K562 (cell line): ENCODE measurements around the gene RAB17. TPM values are rescaled to one million over a fixed set of nuclear protein-coding genes. Genes with fewer than 3 reads are reported as not detected.

Experiments used
- ATAC-seq: fragments of 200-7000 bp; cut with Tn5 transposase; 3 replicates; pipeline ENCODE4 v1.9.1; 2020; ENCODE audit warnings: moderate library complexity
- BruUV-seq: library from RNA; stranded (reverse); fragments of 400-500 nt; replicated peaks from 2 replicates; lab custom pipeline; 2021; lab: Mats Ljungman, UMichigan
- CTCF ChIA-PET: fragments of 300-600 bp; formaldehyde crosslinking; extraction: SDS; loops from one replicate; lab custom pipeline; 2021; ENCODE audit warnings: low intra/inter-chr PET ratio; lab: Yijun Ruan, JAX
- POLR2A ChIA-PET: fragments of 300-600, 350-650 bp; sonication (Branson Sonifier 250); formaldehyde crosslinking; extraction: SDS; loops from one replicate; lab custom pipeline; 2021; ENCODE audit warnings: antibody characterized with exemption, inconsistent platforms; lab: Yijun Ruan, JAX
- DNase-seq, 4 experiments: peaks; one replicate each; pipeline versions ENCODE4 v3.0.0 to v3.0.0-alpha.2; 2011 to 2018; ENCODE audit warnings: low spot score in 3 of 4, mixed read lengths in 3 of 4; ENCODE audit errors: extremely low read depth in 1 of 4
- FAIRE-seq: peaks from 2 replicates; lab custom pipeline; 2011; peaks lifted over from hg19 to GRCh38; lab: Jason Lieb, UNC
- H2AFZ ChIP-seq: 2 replicates; pipeline ENCODE4 v1.6.0; 2011; ENCODE audit warnings: low read depth, low read length, control low read depth, inconsistent platforms
- H3K27ac ChIP-seq: fragments of 200-600 bp; 3 replicates; pipeline ENCODE4 v1.8.0; 2011; ENCODE audit warnings: low read depth, mild to moderate bottlenecking, control low read depth, inconsistent platforms, low read length, moderate library complexity, mixed read lengths; ENCODE audit errors: extremely low read depth
- H3K27me3 ChIP-seq, 2 experiments: fragments of 300-600 bp in 1 of 2; 2 replicates in 1 of 2; 3 replicates in 1 of 2; pipeline versions ENCODE4 v1.6.0 to v1.8.0; 2011; ENCODE audit warnings: inconsistent platforms in 2 of 2, low read length in 2 of 2, mild to moderate bottlenecking in 1 of 2, mixed read lengths in 1 of 2, moderate library complexity in 1 of 2; ENCODE audit not compliant: control insufficient read depth in 2 of 2, insufficient read depth in 2 of 2
- H3K36me3 ChIP-seq: fragments of 300-600 bp; 3 replicates; pipeline ENCODE4 v1.8.0; 2011; ENCODE audit warnings: mild to moderate bottlenecking, low read length, inconsistent platforms; ENCODE audit not compliant: control insufficient read depth, insufficient read depth
- H3K4me1 ChIP-seq, 2 experiments: fragments of 200-600 bp in 1 of 2; replicated peaks in 1 of 2; 2 replicates in 1 of 2; 3 replicates in 1 of 2; pipeline versions ENCODE4 v1.5.1 to v1.8.0; 2011; ENCODE audit warnings: inconsistent platforms in 2 of 2, low read length in 2 of 2, mild to moderate bottlenecking in 1 of 2, mixed read lengths in 1 of 2, moderate library complexity in 1 of 2; ENCODE audit not compliant: control insufficient read depth in 2 of 2, insufficient read depth in 2 of 2
- H3K4me2 ChIP-seq: 2 replicates; pipeline ENCODE4 v1.6.1; 2011; ENCODE audit warnings: low read length, control low read depth, inconsistent platforms, mixed read lengths; ENCODE audit not compliant: insufficient read depth
- H3K4me3 ChIP-seq: fragments of 200-600 bp; sonication (generic), shearing (Covaris generic); 2 replicates; pipeline ENCODE4 v1.5.1; 2016; ENCODE audit warnings: control low read depth, inconsistent platforms
- H3K79me2 ChIP-seq: fragments of 200-600 bp; 3 replicates; pipeline ENCODE4 v1.8.0; 2011; ENCODE audit warnings: low read length, inconsistent platforms; ENCODE audit not compliant: control insufficient read depth, insufficient read depth
- H3K9ac ChIP-seq, 2 experiments: 2 replicates each; pipeline versions ENCODE4 v1.6.0 to v1.6.1; 2011; ENCODE audit warnings: low read depth in 2 of 2, low read length in 2 of 2, control low read depth in 1 of 2, inconsistent platforms in 1 of 2, mild to moderate bottlenecking in 1 of 2, mixed read lengths in 1 of 2; ENCODE audit not compliant: insufficient read depth in 1 of 2
- H3K9me1 ChIP-seq: one replicate; pipeline ENCODE4 v1.6.0; 2011; ENCODE audit warnings: inconsistent platforms, mild to moderate bottlenecking, low read length, moderate library complexity; ENCODE audit not compliant: control insufficient read depth, insufficient read depth
- H3K9me3 ChIP-seq: replicated peaks from 2 replicates; pipeline ENCODE4 v1.5.1; 2011; ENCODE audit warnings: low read depth, low read length, inconsistent platforms; ENCODE audit not compliant: control insufficient read depth, insufficient read depth
- H4K20me1 ChIP-seq: replicated peaks from 2 replicates; pipeline ENCODE4 v1.6.1; 2011; ENCODE audit warnings: low read length, inconsistent platforms, mixed read lengths; ENCODE audit not compliant: control insufficient read depth, insufficient read depth
- ADNP ChIP-seq: fragments of 200-800 bp; sonication (Bioruptor generic); IDR thresholded peaks from 2 replicates; pipeline ENCODE4 v1.6.1; 2016; ENCODE audit warnings: missing genetic modification characterization, missing compliant biosample characterization
- ETV6 ChIP-seq, 3 experiments: fragments of 150-350 bp in 1 of 3; sonication (generic) in 1 of 3; formaldehyde crosslinking in 1 of 3; IDR thresholded peaks; 2 replicates each; pipeline versions ENCODE4 v1.6.1 to v1.8.0; 2014 to 2022; ENCODE audit warnings: borderline replicate concordance in 2 of 3, low read depth in 2 of 3, antibody characterized with exemption in 1 of 3, low read length in 1 of 3, mild to moderate bottlenecking in 1 of 3, missing genetic modification reagents in 1 of 3
- HDAC1 ChIP-seq, 2 experiments: fragments of 450-650 bp; IDR thresholded peaks; 2 replicates each; pipeline ENCODE4 v1.6.1; 2016 to 2017; ENCODE audit warnings: inconsistent platforms in 1 of 2, mild to moderate bottlenecking in 1 of 2, moderate library complexity in 1 of 2
- MYBL2 ChIP-seq, 2 experiments: fragments of 450-650 bp in 1 of 2; sonication (generic) in 1 of 2; formaldehyde crosslinking in 1 of 2; IDR thresholded peaks; 2 replicates each; pipeline versions ENCODE4 v1.6.1 to v1.8.1; 2017 to 2022; ENCODE audit warnings: borderline replicate concordance in 1 of 2, inconsistent platforms in 1 of 2, low read depth in 1 of 2, mild to moderate bottlenecking in 1 of 2, missing genetic modification reagents in 1 of 2, moderate library complexity in 1 of 2
- SRSF9 ChIP-seq: fragments of 200-400 bp; formaldehyde crosslinking; IDR thresholded peaks from 2 replicates; pipeline ENCODE4 v1.6.1; 2017; ENCODE audit warnings: low read depth, low read length, borderline replicate concordance
- TAF15 ChIP-seq: fragments of 200-400 bp; formaldehyde crosslinking; IDR thresholded peaks from 2 replicates; pipeline ENCODE4 v1.6.1; 2017; ENCODE audit warnings: mild to moderate bottlenecking, low read depth, low read length, moderate library complexity
- UBTF ChIP-seq, 2 experiments: IDR thresholded peaks; 2 replicates each; pipeline ENCODE4 v1.6.1; 2012; ENCODE audit warnings: improper control_type of control experiment in 2 of 2, low read depth in 2 of 2, low read length in 2 of 2, borderline replicate concordance in 1 of 2
- ZKSCAN3 ChIP-seq: fragments of 250-450 bp; sonication (Bioruptor Pico); IDR thresholded peaks from 2 replicates; pipeline ENCODE4 v1.4.0; 2020
- ZNF24 ChIP-seq: fragments of 450-650 bp; IDR thresholded peaks from 2 replicates; pipeline ENCODE4 v1.6.1; 2016
- ZNF3 ChIP-seq: fragments of 250-450 bp; sonication (Bioruptor Pico); IDR thresholded peaks from 2 replicates; pipeline ENCODE4 v1.5.0; 2021; ENCODE audit warnings: mild to moderate bottlenecking, moderate library complexity
- ZNF354B ChIP-seq: fragments of 250-450 bp; sonication (Bioruptor Pico); IDR thresholded peaks from 2 replicates; pipeline ENCODE4 v1.4.0; 2020
- ZNF75A ChIP-seq: fragments of 450-650 bp; formaldehyde crosslinking; IDR thresholded peaks from 2 replicates; pipeline ENCODE4 v1.4.0; 2020; ENCODE audit warnings: mild to moderate bottlenecking
- WGBS: fragments of 100-300 bp; shearing (Covaris generic); methylation state at CpG from one replicate; pipeline ENCODE4 v1.1.6; 2016; ENCODE audit warnings: low coverage, mixed read lengths; ENCODE audit not compliant: insufficient coverage; ENCODE audit errors: missing lambda C conversion rate; 5-methylcytosine and 5-hydroxymethylcytosine counted together
- in situ Hi-C: fragments of 300-500 bp; cut with MboI; formaldehyde crosslinking; loops from 4 replicates; pipeline ENCODE4 v1.15.0; 2018; ENCODE audit warnings: inconsistent platforms, mixed read lengths
- intact Hi-C: fragments of 100-400 bp; cut with micrococcal nuclease; formaldehyde crosslinking; loops from 2 replicates; pipeline ENCODE4 v1.14.2; 2022
- polyA plus RNA-seq, 8 experiments: library from polyadenylated mRNA; depleted of rRNA in 4 of 8; stranded (reverse) in 5 of 8; unstranded in 3 of 8; fragments of >200 nt; fragmentation: Nextera tagmentation in 2 of 8; fragmentation: Illumina TruSeq in 1 of 8; extraction: Ambion mirVana in 2 of 8; extraction: Trizol in 1 of 8; gene quantifications; 2 replicates each; pipeline versions ENCODE4 v1.2.1 to v1.2.3, GENCODE V29; 2011 to 2014; ENCODE audit warnings: inconsistent platforms in 1 of 8, missing spikeins in 1 of 8
- total RNA-seq, 7 experiments: library from RNA; depleted of rRNA in 6 of 7; stranded (reverse); fragments of >200 nt in 6 of 7; fragmentation: Illumina TruSeq in 2 of 7; extraction: Trizol in 2 of 7; gene quantifications; 2 replicates each; pipeline versions ENCODE4 v1.2.1 to v1.2.3, GENCODE V29; 2011 to 2021; ENCODE audit warnings: low replicate concordance in 1 of 7
- TF ChIP-seq, protein P1 (sequence below): fragments of 450-650 bp; IDR thresholded peaks from 2 replicates; pipeline ENCODE4 v1.6.1; 2017; ENCODE audit warnings: mild to moderate bottlenecking, moderate library complexity

RAB17 gene
- total and polyA plus RNA-seq, 9 of the 15 experiments (the other 6 are each of a cell fraction or from before 2014, with no cell fraction given) = 0.13 TPM; not detected in 8

DNA sequence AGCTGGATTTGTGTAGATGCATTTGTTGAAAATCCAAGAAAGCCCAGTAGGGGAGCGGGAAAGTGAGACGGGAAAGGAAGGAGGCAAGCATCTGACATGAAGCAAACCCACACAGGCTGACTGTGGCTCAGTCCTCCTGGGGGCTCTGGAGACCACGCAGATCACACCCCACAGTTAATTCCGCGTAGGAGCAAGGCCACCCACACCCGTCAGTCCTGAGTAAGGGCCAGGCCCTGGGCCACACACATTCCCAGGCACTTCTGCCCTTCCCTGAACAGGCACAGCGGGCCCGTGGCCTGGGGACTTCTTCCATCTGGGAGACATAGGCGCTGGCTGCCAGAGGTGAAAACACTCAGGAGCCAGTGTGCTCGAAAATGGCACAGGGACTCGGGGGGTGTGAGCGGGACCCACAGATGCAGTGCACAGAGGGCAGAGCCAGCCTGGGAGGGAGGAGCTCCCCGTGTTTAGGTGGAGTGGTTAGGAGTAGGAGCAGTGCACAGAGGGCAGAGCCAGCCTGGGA, 43.6 kb downstream of the RAB17 start:
- Histone ChIP-seq H3K79me2 (no peaks in the 10 kb centered on the region), H3K9me3 (no peaks in the 10 kb centered on the region), H3K9ac (no peak overlapping the region), H3K4me1 (no peaks in the 10 kb centered on the region), H3K4me2 (no peak overlapping the region), H4K20me1 (no peaks in the 10 kb centered on the region; the same call in 1 of the 2 replicates), H3K9me1 (no peaks in the 10 kb centered on the region), H3K36me3 (no peaks in the 10 kb centered on the region), H3K27ac (no peak overlapping the region), H3K27me3 (peaks cover 2 to 37% of the 10 kb centered on the region in 2 experiments; a peak in 4 of 5 replicates), H2AFZ (no peak overlapping the region), H3K4me3 (no peak overlapping the region)
- TF ChIP-seq HDAC1 (IDR thresholded peaks at IDR 0.05) = no peak
- no peak for TF ChIP-seq ZNF75A (CRISPR knock-in tag)
- TF ChIP-seq, protein P1, sequence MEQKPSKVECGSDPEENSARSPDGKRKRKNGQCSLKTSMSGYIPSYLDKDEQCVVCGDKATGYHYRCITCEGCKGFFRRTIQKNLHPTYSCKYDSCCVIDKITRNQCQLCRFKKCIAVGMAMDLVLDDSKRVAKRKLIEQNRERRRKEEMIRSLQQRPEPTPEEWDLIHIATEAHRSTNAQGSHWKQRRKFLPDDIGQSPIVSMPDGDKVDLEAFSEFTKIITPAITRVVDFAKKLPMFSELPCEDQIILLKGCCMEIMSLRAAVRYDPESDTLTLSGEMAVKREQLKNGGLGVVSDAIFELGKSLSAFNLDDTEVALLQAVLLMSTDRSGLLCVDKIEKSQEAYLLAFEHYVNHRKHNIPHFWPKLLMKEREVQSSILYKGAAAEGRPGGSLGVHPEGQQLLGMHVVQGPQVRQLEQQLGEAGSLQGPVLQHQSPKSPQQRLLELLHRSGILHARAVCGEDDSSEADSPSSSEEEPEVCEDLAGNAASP = no peak
- no peak for TF ChIP-seq MYBL2 (IDR thresholded peaks at IDR 0.05; ENCODE audit: low read depth)
- no peak for TF ChIP-seq MYBL2 (CRISPR knock-in tag; IDR thresholded peaks at IDR 0.05; ENCODE audit: borderline replicate concordance)
- TF ChIP-seq ETV6 (IDR thresholded peaks at IDR 0.05; ENCODE audit: borderline replicate concordance in 1 of 2, low read depth in 2 of 2, low read length in 1 of 2) = no peak
- TF ChIP-seq ETV6 (CRISPR knock-in tag; IDR thresholded peaks at IDR 0.05; ENCODE audit: borderline replicate concordance) = no peak
- TF ChIP-seq SRSF9 = no peak
- TF ChIP-seq TAF15 = no peak
- no peak for TF ChIP-seq ADNP
- TF ChIP-seq ZKSCAN3 (CRISPR knock-in tag) = no peak
- no peak for TF ChIP-seq ZNF24
- no peak for TF ChIP-seq ZNF354B (CRISPR knock-in tag)
- TF ChIP-seq ZNF3 = no peak
- no peak for TF ChIP-seq UBTF (IDR thresholded peaks at IDR 0.05; ENCODE audit: borderline replicate concordance in 1 of 2, low read depth in 2 of 2, low read length in 2 of 2)
- ChIA-PET POLR2A (interaction anchor here (0.7 kb wide), 1 partner anchor 138 kb away, joined by 4 read pairs; no protein-coding TSS in a partner anchor), CTCF (no interaction called here)
- no peak for DNase-seq
- FAIRE-seq = no peak
- WGBS = 0% methylated on average over 9 of the region's 13 CpGs
- in situ Hi-C loops (no loop called here), intact Hi-C loops (no loop called here)
- BruUV-seq = no TSS peak
- no peak for ATAC-seq
